ENCODE data around the gene GRIA1.

Gene GRIA1

GRCh38 chr5:153552886-153553285, 62.4 kb downstream of the GRIA1 start:
- no peak for DNase-seq

GRCh38 chr5:153555420-153556114, 65.1 kb downstream of the GRIA1 start:
- DNase-seq = no peak

GRCh38 chr5:153558957-153559356, 68.5 kb downstream of the GRIA1 start:
- DNase-seq = no peak

GRCh38 chr5:153559926-153560325, 69.5 kb downstream of the GRIA1 start:
- no peak for DNase-seq

- DNase-seq = no peak
These were observed 71.7 kb downstream of the GRIA1 start for GRCh38 chr5:153562189-153562588.

- no peak for DNase-seq
These were observed 75.4 kb downstream of the GRIA1 start for GRCh38 chr5:153565822-153566221.

- no peak for DNase-seq
These were observed 78.6 kb downstream of the GRIA1 start for GRCh38 chr5:153569036-153569435.

GRCh38 chr5:153571162-153571561, 80.7 kb downstream of the GRIA1 start:
- DNase-seq = no peak

GRCh38 chr5:153572411-153573145, 82.1 kb downstream of the GRIA1 start:
- no peak for DNase-seq

GRCh38 chr5:153573326-153574033, 83.0 kb downstream of the GRIA1 start:
- no peak for DNase-seq

- no peak for DNase-seq
These were observed 93.9 kb downstream of the GRIA1 start for GRCh38 chr5:153584126-153584959.

GRCh38 chr5:153584960-153585359, 94.5 kb downstream of the GRIA1 start:
- DNase-seq = no peak

GRCh38 chr5:153585622-153586277, 95.3 kb downstream of the GRIA1 start:
- DNase-seq = no peak

GRCh38 chr5:153592081-153592480, 101.6 kb downstream of the GRIA1 start:
- DNase-seq = no peak

GRCh38 chr5:153594785-153595184, 104.3 kb downstream of the GRIA1 start:
- DNase-seq = no peak

GRCh38 chr5:153598099-153598498, 107.6 kb downstream of the GRIA1 start:
- no peak for DNase-seq

- no peak for DNase-seq
These were observed 110.9 kb downstream of the GRIA1 start for GRCh38 chr5:153601377-153601776.

- DNase-seq = no peak
These were observed 114.9 kb downstream of the GRIA1 start for GRCh38 chr5:153605386-153605785.

- no peak for DNase-seq
These were observed 119.5 kb downstream of the GRIA1 start for GRCh38 chr5:153610009-153610408.

GRCh38 chr5:153610811-153611210, 120.3 kb downstream of the GRIA1 start:
- DNase-seq = no peak

- DNase-seq = no peak
These were observed 122.7 kb downstream of the GRIA1 start for GRCh38 chr5:153613144-153613543.

GRCh38 chr5:153613672-153614071, 123.2 kb downstream of the GRIA1 start:
- no peak for DNase-seq
